H1 (cell line): ENCODE data around the gene HEBP1. TPM values are rescaled to one million over a fixed set of nuclear protein-coding genes. Genes with fewer than 3 reads are reported as not detected.

ENCODE experiments used
- CTCF ChIA-PET: fragments of 300-600 bp; sonication (Branson Sonifier 250); formaldehyde crosslinking; loops from one replicate; lab custom pipeline; 2021; ENCODE audit not compliant: partially characterized antibody; lab: Charles Lee
- POLR2A ChIA-PET: fragments of 300-600 bp; sonication (Branson Sonifier 250); formaldehyde crosslinking; loops from one replicate; lab custom pipeline; 2021; ENCODE audit warnings: inconsistent platforms; ENCODE audit not compliant: partially characterized antibody; lab: Charles Lee
- DNase-seq, 2 experiments: peaks; one replicate each; pipeline versions ENCODE4 v3.0.0 to v3.0.0-alpha.2; 2010 to 2022; ENCODE audit warnings: low spot score in 2 of 2, low read depth in 1 of 2, mixed read lengths in 1 of 2
- FAIRE-seq: peaks from 2 replicates; lab custom pipeline; 2011; peaks lifted over from hg19 to GRCh38; lab: Jason Lieb, UNC
- H2AFZ ChIP-seq: 2 replicates; pipeline ENCODE4 v1.8.1; 2012; ENCODE audit warnings: low read length, inconsistent platforms
- H2AK5ac ChIP-seq: 2 replicates; pipeline ENCODE4 v1.6.1; 2013; ENCODE audit warnings: low read depth, low read length
- H2BK120ac ChIP-seq: replicated peaks from 2 replicates; pipeline ENCODE3; 2013; ENCODE audit warnings: low read depth, low read length, inconsistent platforms
- H2BK12ac ChIP-seq: 2 replicates; pipeline ENCODE4 v1.6.1; 2013; ENCODE audit warnings: low read depth, low read length
- H2BK15ac ChIP-seq: 2 replicates; pipeline ENCODE4 v1.6.1; 2013; ENCODE audit warnings: low read length
- H2BK20ac ChIP-seq: 2 replicates; pipeline ENCODE4 v1.6.1; 2013; ENCODE audit warnings: low read length
- H2BK5ac ChIP-seq: 2 replicates; pipeline ENCODE4 v1.6.1; 2013; ENCODE audit warnings: low read depth, low read length
- H3K14ac ChIP-seq: 2 replicates; pipeline ENCODE4 v1.6.1; 2013; ENCODE audit warnings: inconsistent platforms; ENCODE audit not compliant: insufficient read length
- H3K18ac ChIP-seq: 2 replicates; pipeline ENCODE4 v1.6.1; 2013; ENCODE audit warnings: low read length; ENCODE audit errors: extremely low read depth
- H3K23ac ChIP-seq: 2 replicates; pipeline ENCODE4 v1.6.1; 2013; ENCODE audit warnings: inconsistent platforms; ENCODE audit not compliant: insufficient read length
- H3K23me2 ChIP-seq: 2 replicates; pipeline ENCODE4 v1.6.1; 2013; ENCODE audit warnings: low read depth, low read length
- H3K27ac ChIP-seq: 2 replicates; pipeline ENCODE4 v1.6.1; 2011; ENCODE audit warnings: low read depth, low read length, inconsistent platforms
- H3K27me3 ChIP-seq, 4 experiments: replicated peaks in 1 of 4; 1 replicate in 1 of 4; 2 replicates in 3 of 4; pipeline versions ENCODE4 v1.6.1 to v1.8.1; 2011 to 2013; ENCODE audit warnings: low read length in 3 of 4, mild to moderate bottlenecking in 3 of 4, inconsistent platforms in 2 of 4, mixed read lengths in 2 of 4, moderate library complexity in 1 of 4; ENCODE audit not compliant: control insufficient read depth in 3 of 4, insufficient read depth in 3 of 4; ENCODE audit errors: extremely low read depth in 1 of 4
- H3K36me3 ChIP-seq, 4 experiments: 2 replicates each; pipeline versions ENCODE4 v1.6.1 to v1.8.1; 2011 to 2013; ENCODE audit warnings: mild to moderate bottlenecking in 4 of 4, low read length in 3 of 4, moderate library complexity in 2 of 4, control low read depth in 1 of 4, inconsistent platforms in 1 of 4; ENCODE audit not compliant: insufficient read depth in 4 of 4, control insufficient read depth in 2 of 4
- H3K4ac ChIP-seq: replicated peaks from 2 replicates; pipeline ENCODE3; 2013; ENCODE audit warnings: low read length, low read depth, mixed read lengths, inconsistent platforms; ENCODE audit not compliant: insufficient read length
- H3K4me1 ChIP-seq, 4 experiments: replicated peaks in 1 of 4; 1 replicate in 1 of 4; 2 replicates in 3 of 4; pipeline versions ENCODE4 v1.6.1 to v1.8.1; 2011 to 2013; ENCODE audit warnings: low read length in 3 of 4, inconsistent platforms in 2 of 4, mixed read lengths in 1 of 4; ENCODE audit not compliant: insufficient read depth in 4 of 4, control insufficient read depth in 3 of 4
- H3K4me2 ChIP-seq, 2 experiments: 2 replicates each; pipeline versions ENCODE4 v1.6.1 to v1.8.1; 2011 to 2013; ENCODE audit warnings: low read depth in 2 of 2, low read length in 2 of 2, control low read depth in 1 of 2, inconsistent platforms in 1 of 2, mild to moderate bottlenecking in 1 of 2; ENCODE audit not compliant: insufficient read depth in 1 of 2
- H3K4me3 ChIP-seq, 4 experiments: fragments of 200-600, 300-600 bp in 1 of 4; sonication (generic), shearing (Covaris generic), sonication (Bioruptor Twin) in 1 of 4; 2 replicates each; pipeline versions ENCODE4 v1.5.1 to v1.8.1; 2011 to 2016; ENCODE audit warnings: low read length in 4 of 4, low read depth in 3 of 4, control low read depth in 2 of 4, inconsistent platforms in 2 of 4, mild to moderate bottlenecking in 2 of 4, mixed read lengths in 1 of 4, moderate library complexity in 1 of 4; ENCODE audit not compliant: insufficient read depth in 2 of 4; ENCODE audit errors: extremely low read depth in 1 of 4
- H3K56ac ChIP-seq: replicated peaks from 2 replicates; pipeline ENCODE3; 2013; ENCODE audit warnings: low read depth, mild to moderate bottlenecking, mixed read lengths, low read length, inconsistent platforms; ENCODE audit not compliant: insufficient read length
- H3K79me1 ChIP-seq: 2 replicates; pipeline ENCODE4 v1.6.1; 2013; ENCODE audit warnings: low read depth, low read length, control low read depth
- H3K79me2 ChIP-seq, 2 experiments: 2 replicates each; pipeline versions ENCODE4 v1.6.1 to v1.8.1; 2012 to 2013; ENCODE audit warnings: low read length in 2 of 2, mild to moderate bottlenecking in 2 of 2, inconsistent platforms in 1 of 2; ENCODE audit not compliant: insufficient read depth in 2 of 2, control insufficient read depth in 1 of 2
- H3K9ac ChIP-seq, 4 experiments: replicated peaks in 1 of 4; 1 replicate in 1 of 4; 2 replicates in 3 of 4; pipeline versions ENCODE4 v1.6.1 to v1.8.1; 2011 to 2013; ENCODE audit warnings: low read depth in 3 of 4, low read length in 3 of 4, control low read depth in 2 of 4, mild to moderate bottlenecking in 2 of 4, moderate library complexity in 2 of 4, inconsistent platforms in 1 of 4; ENCODE audit errors: extremely low read depth in 1 of 4
- H3K9me3 ChIP-seq, 2 experiments: 2 replicates each; pipeline versions ENCODE4 v1.6.1 to v1.8.1; 2012 to 2013; ENCODE audit warnings: mild to moderate bottlenecking in 2 of 2, moderate library complexity in 2 of 2, control low read depth in 1 of 2, inconsistent platforms in 1 of 2, low read depth in 1 of 2, low read length in 1 of 2, mixed read lengths in 1 of 2; ENCODE audit not compliant: insufficient read depth in 2 of 2
- H4K20me1 ChIP-seq, 2 experiments: replicated peaks in 1 of 2; 2 replicates each; pipeline versions ENCODE3 to v1.8.1; 2011 to 2013; ENCODE audit warnings: inconsistent platforms in 2 of 2, low read length in 2 of 2, mild to moderate bottlenecking in 1 of 2; ENCODE audit not compliant: insufficient read depth in 2 of 2, control insufficient read depth in 1 of 2
- H4K5ac ChIP-seq: 2 replicates; pipeline ENCODE4 v1.6.1; 2013; ENCODE audit warnings: low read length, low read depth, mixed read lengths, inconsistent platforms; ENCODE audit not compliant: insufficient read length
- H4K8ac ChIP-seq: 2 replicates; pipeline ENCODE4 v1.8.0; 2013; ENCODE audit warnings: mild to moderate bottlenecking, moderate library complexity, low read length, inconsistent platforms; ENCODE audit not compliant: insufficient read depth; ENCODE audit errors: extremely low read depth
- H4K91ac ChIP-seq: replicated peaks from 2 replicates; pipeline ENCODE3; 2013; ENCODE audit warnings: low read length, mixed read lengths, inconsistent platforms; ENCODE audit not compliant: insufficient read length
- BCL11A ChIP-seq, 2 experiments: IDR thresholded peaks; one replicate each; pipeline ENCODE4 v1.6.1; 2011; ENCODE audit warnings: low read depth in 2 of 2, low read length in 2 of 2, mild to moderate bottlenecking in 2 of 2
- CBX5 ChIP-seq: fragments of 300-800, 300-1000 bp; sonication (generic); IDR thresholded peaks from 2 replicates; pipeline ENCODE4 v1.7.1; 2016; ENCODE audit warnings: antibody characterized with exemption, low read length, low read depth
- EP300 ChIP-seq, 2 experiments: IDR thresholded peaks; 1 replicate in 1 of 2; 2 replicates in 1 of 2; pipeline ENCODE4 v1.6.1; 2011 to 2012; ENCODE audit warnings: low read depth in 2 of 2, low read length in 2 of 2, mild to moderate bottlenecking in 2 of 2, borderline replicate concordance in 1 of 2, inconsistent platforms in 1 of 2, moderate library complexity in 1 of 2
- EZH2 ChIP-seq: fragments of 200-600 bp; sonication (generic); IDR thresholded peaks from 2 replicates; pipeline ENCODE4 v1.7.1; 2012; ENCODE audit warnings: low read depth, mild to moderate bottlenecking, moderate library complexity, low read length, inconsistent platforms; ENCODE audit not compliant: severe bottlenecking
- MAFK ChIP-seq: IDR thresholded peaks from 2 replicates; pipeline ENCODE4 v1.6.1; 2012; ENCODE audit warnings: low read depth, mild to moderate bottlenecking, improper control_type of control experiment, low read length
- POU5F1 ChIP-seq: IDR thresholded peaks from 2 replicates; pipeline ENCODE4 v1.6.1; 2011; ENCODE audit warnings: low read depth, mild to moderate bottlenecking, low read length, moderate library complexity
- SAP30 ChIP-seq: fragments of 300-600 bp; sonication (generic); IDR thresholded peaks from 2 replicates; pipeline ENCODE4 v1.7.1; 2012; ENCODE audit warnings: low read length, moderate library complexity, mild to moderate bottlenecking, inconsistent platforms; ENCODE audit not compliant: insufficient read depth, insufficient replicate concordance
- SP1 ChIP-seq: IDR thresholded peaks from 2 replicates; pipeline ENCODE4 v1.6.1; 2011; ENCODE audit warnings: low read depth, low read length
- SP4 ChIP-seq: IDR thresholded peaks from 2 replicates; pipeline ENCODE4 v1.6.1; 2012; ENCODE audit warnings: low read length, inconsistent platforms
- SUZ12 ChIP-seq: fragments of 200-600 bp; sonication (generic); IDR thresholded peaks from 2 replicates; pipeline ENCODE4 v1.6.1; 2012; ENCODE audit warnings: mild to moderate bottlenecking, inconsistent platforms, low read length, moderate library complexity, mixed read lengths
- TAF1 ChIP-seq: IDR thresholded peaks from 2 replicates; pipeline ENCODE4 v1.6.1; 2011; ENCODE audit warnings: mild to moderate bottlenecking, low read depth, low read length
- TCF12 ChIP-seq: IDR thresholded peaks from 2 replicates; pipeline ENCODE4 v1.6.1; 2011; ENCODE audit warnings: low read depth, mild to moderate bottlenecking, low read length
- WGBS, 2 experiments: shearing (Covaris generic) in 1 of 2; methylation state at CpG; one replicate each; pipeline versions ENCODE4 v1.1.6 to v1.1.7; 2013 to 2015; ENCODE audit warnings: low lambda C conversion rate in 2 of 2, mixed read lengths in 2 of 2, inconsistent platforms in 1 of 2, low coverage in 1 of 2, missing lambda C conversion rate in 1 of 2; ENCODE audit not compliant: insufficient replicate concordance in 2 of 2, insufficient coverage in 1 of 2, insufficient read length in 1 of 2; ENCODE audit errors: extremely low coverage in 1 of 2, missing lambda C conversion rate in 1 of 2; 5-methylcytosine and 5-hydroxymethylcytosine counted together
- polyA plus RNA-seq, 7 experiments: library from polyadenylated mRNA; depleted of rRNA in 3 of 7; stranded (reverse) in 5 of 7; unstranded in 2 of 7; fragments of >200 nt in 5 of 7; fragments of 200-250 nt in 2 of 7; gene quantifications; 1 replicate in 5 of 7; 2 replicates in 1 of 7; 4 replicates in 1 of 7; pipeline versions ENCODE4 v1.2.1 to v1.2.3, GENCODE V29; 2011 to 2013; ENCODE audit warnings: missing spikeins in 2 of 7, mixed read lengths in 2 of 7
- total RNA-seq: library from RNA; stranded (reverse); fragmentation: NEBNext Ultra II Directional; extraction: Animal tissue kit (Norgen Biotek cat#: 25700); gene quantifications from 2 replicates; pipeline ENCODE4 v1.2.1, GENCODE V29; 2021

The HEBP1 gene
- total and polyA plus RNA-seq, 2 of the 8 experiments (the other 6 are each of a cell fraction or from before 2014, with no cell fraction given): 30.8 to 56.1 TPM

DNA sequence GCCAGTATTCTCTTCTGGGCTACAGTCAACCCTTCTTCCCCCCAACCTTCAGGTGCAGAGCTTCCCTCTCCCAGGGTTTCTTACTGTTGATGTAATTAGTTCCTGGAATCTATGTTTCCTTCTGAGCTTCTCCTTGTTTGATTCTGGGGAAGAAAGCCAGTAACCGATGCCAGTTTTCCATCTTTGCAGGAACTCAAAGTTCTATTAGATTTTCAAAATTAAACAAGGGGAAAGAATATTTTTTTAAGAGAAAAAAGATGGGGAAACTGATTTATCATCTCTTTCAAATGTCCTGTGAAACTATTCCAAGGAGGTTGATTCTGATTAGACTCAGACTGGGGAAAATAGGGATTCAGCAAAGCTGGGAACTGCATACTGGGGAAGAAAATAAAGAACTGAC lies 26.2 kb upstream of the HEBP1 start:
- peak overlapping the region; percentile 47 for H2BK120ac ChIP-seq
- no peak overlapping the region for H2BK20ac ChIP-seq
- no peaks in the 10 kb centered on the region for H3K23me2 ChIP-seq
- H3K36me3 ChIP-seq: no peaks in the 10 kb centered on the region
- 68% methylated on average over 1 of the region's 1 CpG; no CpG with 5 or more reads in 1 of the 2 experiments for WGBS, 2 experiments
- no peak overlapping the region for H3K4me3 ChIP-seq
- H4K20me1 ChIP-seq: no peaks in the 10 kb centered on the region
- H3K56ac ChIP-seq: no peak overlapping the region
- no peak overlapping the region for H4K5ac ChIP-seq
- no peak overlapping the region for H3K4me2 ChIP-seq
- H3K27me3 ChIP-seq: no peaks in the 10 kb centered on the region
- TF ChIP-seq SP4 (no peak), BCL11A (IDR thresholded peaks at IDR 0.05; ENCODE audit: low read depth in 2 of 2, low read length in 2 of 2) (no peak), POU5F1 (no peak), EZH2 (no peak), TAF1 (no peak), SP1 (no peak), EP300 (IDR thresholded peaks at IDR 0.05; ENCODE audit: borderline replicate concordance in 1 of 2, low read depth in 2 of 2, low read length in 2 of 2) (no peak), TCF12 (no peak), SAP30 (no peak), SUZ12 (no peak), CBX5 (no peak), MAFK (no peak)
- TF ChIP-seq, all 59 proteins: peak for 0
- H3K4me1 ChIP-seq: peaks cover 2 to 6% (median 5%) of the 10 kb centered on the region in 4 experiments; a peak in 5 of 7 replicates
- no peak overlapping the region for H2AK5ac ChIP-seq
- FAIRE-seq: no peak
- H3K9ac ChIP-seq: no peak overlapping the region
- no peaks in the 10 kb centered on the region for H3K9me3 ChIP-seq
- H2AFZ ChIP-seq: no peak overlapping the region
- no peak overlapping the region for H2BK15ac ChIP-seq
- no peak overlapping the region for H3K27ac ChIP-seq
- no peak overlapping the region for H2BK12ac ChIP-seq
- no peak overlapping the region for H4K8ac ChIP-seq
- H3K23ac ChIP-seq: no peak overlapping the region
- H3K14ac ChIP-seq: no peak overlapping the region
- H4K91ac ChIP-seq: no peak overlapping the region
- no peak overlapping the region for H3K18ac ChIP-seq
- no peak overlapping the region for H2BK5ac ChIP-seq
- POLR2A ChIA-PET: no interaction called here
- CTCF ChIA-PET: interaction anchor here (0.6 to 1.6 kb wide), 4 partner anchors 9 to 186 kb away, joined by 3 to 4 read pairs (median 3); no protein-coding TSS in a partner anchor
- H3K79me1 ChIP-seq: no peaks in the 10 kb centered on the region
- no peaks in the 10 kb centered on the region for H3K79me2 ChIP-seq
- DNase-seq: no peak
- no peak overlapping the region for H3K4ac ChIP-seq
